Left forelimb (tissue), 1 donor: Measurements from ENCODE around the gene IL17F.
"Not testable (repeated sequence)": the region's sequence is repeated elsewhere in the genome, so short reads cannot be mapped to it uniquely, and the experiment has no call there.

ENCODE experiments used
- DNase-seq: peaks from one replicate; pipeline ENCODE4 v3.0.0-alpha.2; 2018; ENCODE audit warnings: low spot score

The IL17F gene

DNA sequence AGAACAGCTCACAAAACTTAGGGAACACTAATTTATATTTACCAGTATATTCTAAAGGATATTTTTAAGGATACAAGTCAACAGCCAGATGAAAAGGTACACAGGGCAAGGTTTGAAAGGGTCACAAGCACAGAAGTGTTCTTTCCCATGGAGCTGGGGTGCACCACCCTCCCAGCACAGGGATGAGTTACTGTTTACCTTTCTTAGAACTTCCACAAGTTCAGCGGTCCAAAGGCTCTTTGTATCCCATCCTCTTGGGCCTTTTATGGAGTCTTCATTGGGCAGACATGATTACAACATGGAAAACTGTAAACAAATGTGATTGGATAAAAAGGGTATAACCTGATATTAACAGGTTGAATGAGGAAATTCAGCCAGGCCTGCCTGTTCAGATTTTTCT lies 1.1 kb upstream of the IL17F start:
- no peak for DNase-seq

DNA sequence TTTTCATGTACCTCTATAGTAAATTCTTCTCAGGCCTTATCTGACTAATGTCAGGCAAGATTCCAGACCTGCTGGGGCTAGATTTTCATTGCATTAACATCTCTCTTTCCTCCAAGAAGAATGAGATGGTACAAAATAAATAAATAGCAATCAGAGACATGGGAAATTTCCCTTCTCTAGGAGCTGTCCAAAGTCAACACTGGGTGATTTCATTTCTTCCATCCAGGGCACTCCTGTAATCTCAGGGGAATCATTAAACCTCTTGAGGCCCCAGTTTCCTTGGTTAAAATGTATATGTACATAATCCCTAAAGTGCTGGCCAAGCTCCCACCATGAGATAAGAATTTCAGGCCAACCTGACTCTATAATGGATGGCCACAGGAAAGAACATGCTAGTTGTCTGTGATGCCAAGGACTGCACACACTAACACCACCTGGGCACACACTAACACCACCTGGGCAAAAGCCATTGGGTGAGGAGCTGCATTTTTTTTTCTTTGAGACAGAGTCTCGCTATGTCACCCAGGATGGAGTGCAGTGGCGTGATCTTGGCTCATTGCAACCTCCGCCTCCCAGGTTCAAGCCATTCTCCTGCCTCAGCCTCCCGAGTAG lies 912 bp downstream of the IL17F start:
- no peak for DNase-seq

DNA sequence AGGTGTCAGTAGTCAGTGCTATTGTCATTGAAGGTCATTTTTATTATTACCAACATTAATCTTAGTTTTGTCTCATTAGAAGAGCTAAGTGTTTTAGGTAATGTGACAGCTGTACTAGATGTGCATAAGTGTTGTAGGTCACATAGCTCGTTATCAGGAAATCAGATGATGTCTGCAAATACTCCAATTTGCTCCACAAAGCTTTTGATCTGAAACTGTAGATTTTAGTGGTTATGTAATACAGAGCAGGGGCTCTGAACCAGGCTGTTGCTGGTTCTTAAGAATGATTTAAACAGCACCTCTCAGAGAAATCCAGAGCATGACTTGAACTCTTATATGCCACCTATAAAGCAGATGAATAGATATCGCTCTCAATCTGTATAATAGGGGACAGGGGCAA lies 2.5 kb downstream of the IL17F start:
- no peak for DNase-seq

DNA sequence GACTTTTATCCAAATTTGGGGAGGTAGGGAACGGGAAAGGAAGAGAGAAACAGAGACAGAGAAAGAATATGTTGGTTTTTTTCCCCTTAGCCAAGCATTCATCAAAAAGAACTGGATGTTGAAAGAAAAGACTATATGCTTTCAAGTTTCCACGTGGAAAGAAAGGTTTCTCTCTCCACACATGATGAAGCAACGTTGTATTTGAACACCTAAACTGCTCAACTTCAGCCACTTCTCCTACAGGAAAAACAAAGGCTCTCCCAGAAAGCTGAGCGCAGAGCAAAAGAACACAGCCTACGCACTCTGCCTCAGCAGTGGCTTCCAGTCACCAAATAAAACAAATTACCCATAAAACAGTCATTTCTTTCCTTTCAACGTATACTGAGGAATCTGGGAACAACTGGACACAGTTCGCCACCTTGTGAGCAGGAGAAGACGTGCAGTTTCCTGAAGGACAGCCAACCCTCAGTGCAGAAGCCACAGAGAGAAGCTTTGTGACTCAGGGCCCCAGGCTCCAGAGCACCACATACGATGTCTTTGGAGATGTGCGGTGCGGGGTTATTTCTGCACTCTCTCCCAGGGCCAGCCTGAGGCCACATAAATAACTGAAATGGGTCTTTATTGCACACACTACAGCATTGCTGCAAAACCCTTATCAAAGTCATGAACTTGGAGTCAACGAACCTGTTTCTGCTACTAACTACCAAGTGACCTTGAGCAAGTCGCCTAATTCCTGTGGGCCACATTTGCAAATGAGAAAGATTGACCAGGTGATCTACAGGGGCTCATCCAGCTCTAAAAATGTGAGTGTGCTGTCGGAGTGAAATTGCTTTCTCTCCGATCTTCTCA lies 10.1 kb downstream of the IL17F start:
- no peak for DNase-seq

DNA sequence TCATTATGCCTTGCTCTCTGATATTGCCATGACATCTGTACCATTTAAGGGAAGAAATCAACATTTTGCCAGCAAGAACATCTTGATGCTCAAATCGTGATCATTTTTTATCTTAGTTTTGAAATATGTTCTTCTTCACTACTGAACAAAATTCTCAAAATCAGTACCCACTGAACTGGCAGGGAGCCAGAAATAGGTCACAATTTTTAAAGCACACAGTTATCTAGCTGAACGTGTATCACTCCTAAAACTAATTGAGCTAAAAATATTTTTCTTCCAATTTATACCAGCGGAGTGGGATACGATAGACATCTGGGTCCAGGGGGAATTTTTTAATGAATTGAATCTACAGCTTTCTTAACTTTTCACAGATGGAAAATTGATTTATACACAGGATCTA lies 11.3 kb downstream of the IL17F start:
- no peak for DNase-seq

DNA sequence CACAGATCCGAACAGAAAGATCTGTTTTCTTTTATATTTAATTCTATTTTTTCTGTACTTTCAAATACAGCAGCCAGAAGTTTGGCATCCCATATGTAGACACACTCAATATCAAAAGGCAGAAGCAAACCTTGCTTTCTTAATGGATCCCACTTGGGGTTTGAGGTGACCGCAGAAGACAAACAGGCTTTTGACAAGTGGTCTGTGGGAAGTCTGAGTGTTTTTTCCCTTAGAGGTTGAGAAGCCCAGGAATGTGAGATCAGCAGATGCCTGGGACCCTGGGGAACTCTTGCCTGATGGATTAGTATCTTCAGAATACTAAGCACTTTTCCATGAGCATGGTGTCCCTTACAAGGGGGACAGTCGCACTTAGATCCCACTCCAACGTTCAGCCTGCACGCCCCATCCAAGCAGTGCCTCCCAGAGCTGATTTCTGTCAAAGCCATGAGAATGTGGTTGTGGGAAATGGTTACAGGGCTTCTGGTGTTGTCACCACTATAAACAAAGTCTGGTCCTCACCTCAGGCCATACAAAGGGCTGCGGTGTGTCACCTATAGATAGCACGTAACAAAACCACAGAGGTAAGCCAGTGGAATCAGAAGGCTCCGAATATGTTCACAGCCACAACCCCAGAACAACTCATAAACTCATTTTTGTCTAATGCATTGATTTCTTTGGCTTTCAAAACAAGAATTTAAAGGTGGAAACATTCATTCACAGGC lies 12.7 kb downstream of the IL17F start:
- DNase-seq, result no peak

DNA sequence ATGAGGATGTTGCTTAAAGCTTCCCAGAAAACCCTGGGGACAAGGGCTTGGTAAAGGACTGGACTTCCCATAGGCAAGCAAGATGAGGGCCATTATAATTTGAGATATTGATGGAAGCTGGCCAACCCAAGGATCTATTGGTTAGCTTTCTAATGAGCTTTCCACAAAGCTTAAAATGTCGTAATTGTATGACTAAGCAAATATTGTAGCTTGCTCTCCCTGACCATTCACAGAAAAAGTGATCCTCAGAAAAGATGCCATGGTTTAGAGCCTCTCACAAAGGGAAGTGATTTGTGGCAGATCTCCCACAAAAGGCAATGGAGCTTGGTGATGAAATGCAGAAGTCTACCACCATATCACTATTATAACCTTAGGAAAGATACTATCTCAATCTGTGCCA lies 13.6 kb downstream of the IL17F start:
- DNase-seq, result no peak

DNA sequence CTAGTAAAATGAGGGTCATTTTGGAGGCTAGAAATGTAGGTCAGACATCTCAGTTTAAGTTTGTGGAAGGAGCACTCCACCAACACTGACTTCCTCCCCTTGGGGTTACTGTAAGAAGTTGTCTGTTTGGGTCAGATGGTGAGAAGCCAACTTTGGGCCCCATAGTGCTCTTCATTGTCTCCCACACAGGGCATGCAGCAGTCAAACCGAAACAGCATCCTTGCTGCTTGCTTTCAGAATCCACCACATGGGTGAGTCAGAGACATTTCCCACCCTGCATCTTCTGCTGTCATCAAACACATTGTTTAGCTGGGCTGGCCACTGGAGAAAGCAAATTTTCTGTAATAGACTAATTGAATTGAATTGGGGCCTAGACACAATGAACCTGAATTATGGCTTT lies 16.8 kb downstream of the IL17F start:
- no peak for DNase-seq

DNA sequence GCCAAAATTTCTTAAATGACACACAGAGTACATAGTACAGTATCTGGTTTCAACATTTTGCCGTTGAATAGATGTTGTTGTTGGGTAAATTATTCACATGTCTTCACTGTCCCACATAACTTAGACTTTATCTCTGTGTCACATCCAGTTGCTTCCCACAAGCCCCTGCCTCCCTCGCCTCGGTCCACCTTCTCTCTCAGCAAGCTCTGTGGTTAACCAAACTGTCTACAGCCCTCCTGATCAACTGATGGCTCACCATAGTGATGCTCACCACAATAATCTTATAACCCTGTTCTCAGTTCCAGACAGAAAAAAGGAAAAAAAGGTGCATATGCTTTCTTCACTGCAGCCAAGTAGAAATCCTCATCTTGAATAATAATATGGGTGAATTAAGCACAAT lies 23.0 kb downstream of the IL17F start:
- DNase-seq, result no peak

DNA sequence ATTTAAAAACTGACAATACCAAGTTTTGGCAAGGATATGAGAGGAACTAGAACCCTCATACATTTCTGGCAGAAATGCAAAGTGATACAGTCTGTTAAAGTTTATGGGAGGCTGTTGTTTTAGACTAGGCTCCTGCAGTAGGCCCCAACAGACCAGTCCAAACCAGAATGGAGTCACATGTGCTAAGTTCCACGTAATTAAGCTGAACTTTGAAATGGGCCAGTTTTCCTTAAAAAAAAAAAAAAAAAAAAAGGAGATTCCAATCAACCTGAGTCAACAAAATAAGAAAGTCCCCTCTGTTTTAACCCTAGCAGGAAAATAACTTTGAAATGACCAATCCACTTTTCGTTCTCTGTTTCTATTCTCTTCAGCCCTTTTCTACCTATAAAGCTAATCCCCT lies 26.5 kb downstream of the IL17F start:
- no peak for DNase-seq

DNA sequence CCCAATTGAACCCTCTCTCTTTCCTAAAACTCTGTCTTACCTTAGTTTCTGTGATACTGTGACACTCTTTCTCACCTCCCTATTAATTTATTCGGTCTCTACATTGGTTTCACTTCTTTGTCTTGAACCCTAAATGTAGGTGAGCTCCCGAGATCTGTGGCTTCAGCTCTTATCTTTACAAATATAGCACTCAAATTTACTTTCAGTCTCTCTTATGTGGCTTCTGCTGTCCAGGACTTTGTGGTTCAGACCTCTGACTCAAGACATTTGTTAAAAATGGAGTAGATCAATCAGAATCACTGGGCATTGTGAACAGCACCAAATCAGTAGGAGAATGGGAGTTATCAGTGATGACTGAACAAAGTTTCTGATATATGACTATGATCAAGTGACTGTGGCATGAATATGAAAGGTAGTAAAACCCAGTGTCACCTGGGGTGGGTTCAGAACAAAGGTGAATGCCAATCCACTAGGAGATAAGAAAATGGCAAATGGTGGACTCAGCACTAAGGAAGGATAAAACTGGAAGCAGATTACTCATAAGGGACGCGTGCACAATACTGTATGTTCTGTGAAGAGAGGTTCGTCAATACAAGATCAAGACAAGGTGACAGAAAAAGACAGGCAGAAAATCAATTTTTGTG lies 27.2 kb downstream of the IL17F start:
- DNase-seq, result no peak

DNA sequence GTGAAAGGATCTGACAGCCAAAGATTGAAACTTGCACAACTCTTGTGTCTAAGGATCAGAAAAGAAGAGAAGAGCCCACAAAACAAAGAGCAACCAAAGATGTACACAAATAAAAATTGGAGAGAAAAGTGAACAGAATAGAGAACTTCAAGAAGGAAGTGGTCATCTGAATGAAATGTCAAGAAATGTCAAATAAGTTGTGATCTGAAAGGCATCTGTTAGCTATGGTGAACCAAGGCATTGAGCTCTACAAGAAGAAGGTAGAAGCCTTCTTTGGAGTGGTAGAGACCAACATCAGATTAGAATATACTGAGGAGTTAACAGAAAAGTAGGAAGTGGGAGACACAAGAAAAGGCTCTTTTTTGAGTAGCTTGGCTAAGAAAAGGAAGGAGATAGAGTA lies 28.5 kb downstream of the IL17F start:
- DNase-seq, result no peak

DNA sequence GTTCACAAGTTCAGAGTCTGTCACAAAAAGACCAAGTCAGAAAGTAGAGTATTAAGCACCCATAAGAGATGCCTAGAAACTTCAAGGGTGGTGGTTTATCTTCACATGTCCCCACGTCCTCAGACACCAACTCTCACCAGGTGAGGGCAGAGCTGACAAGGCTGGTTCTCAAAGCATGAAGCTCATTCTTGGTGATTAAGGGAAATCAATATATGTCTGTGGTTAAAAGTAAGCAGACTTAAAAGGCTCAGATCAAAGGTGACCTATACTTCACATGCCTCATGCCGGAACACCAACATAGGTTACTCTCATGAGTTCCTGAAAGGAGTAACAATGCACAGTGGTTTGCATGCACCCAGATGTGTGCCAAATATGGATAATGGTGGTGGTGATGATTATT lies 31.2 kb downstream of the IL17F start:
- no peak for DNase-seq

DNA sequence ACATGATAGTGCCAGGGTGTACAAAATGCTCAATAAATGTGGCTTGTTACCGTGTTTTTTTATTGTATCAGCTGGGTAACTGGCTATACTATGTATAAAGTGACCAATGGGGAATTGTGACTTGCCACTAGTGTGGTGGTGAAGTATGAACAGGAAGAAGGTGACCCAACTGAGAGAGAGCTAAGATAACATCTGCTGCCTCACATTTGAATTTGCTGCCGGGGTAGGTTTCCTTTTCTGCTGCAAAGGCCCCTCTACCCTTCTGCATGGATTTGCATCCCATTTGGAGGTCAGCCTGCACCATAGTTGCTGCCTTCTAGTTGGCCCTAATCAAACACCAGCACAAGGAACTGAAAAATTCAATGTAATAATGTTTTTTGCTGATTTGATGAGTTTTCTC lies 34.1 kb downstream of the IL17F start:
- DNase-seq, result no peak

DNA sequence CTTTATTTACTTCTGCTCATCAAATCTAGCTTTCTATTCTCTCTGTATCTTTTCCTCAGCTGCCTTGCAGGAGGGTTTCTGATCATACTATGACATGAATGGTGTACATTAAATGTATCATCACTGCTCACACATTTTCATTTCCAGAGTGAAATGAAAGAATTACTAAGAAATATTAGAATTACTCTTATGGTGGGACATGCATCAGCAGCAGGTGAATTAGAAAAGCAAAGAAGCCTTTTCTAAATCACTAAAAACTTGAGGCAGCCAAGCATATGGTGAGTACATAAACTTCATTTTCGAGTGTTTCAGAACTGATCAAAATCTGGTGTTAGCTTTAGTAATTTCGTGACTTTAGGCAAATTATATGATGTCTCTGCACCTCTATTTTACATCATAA lies 34.5 kb downstream of the IL17F start:
- no peak for DNase-seq

DNA sequence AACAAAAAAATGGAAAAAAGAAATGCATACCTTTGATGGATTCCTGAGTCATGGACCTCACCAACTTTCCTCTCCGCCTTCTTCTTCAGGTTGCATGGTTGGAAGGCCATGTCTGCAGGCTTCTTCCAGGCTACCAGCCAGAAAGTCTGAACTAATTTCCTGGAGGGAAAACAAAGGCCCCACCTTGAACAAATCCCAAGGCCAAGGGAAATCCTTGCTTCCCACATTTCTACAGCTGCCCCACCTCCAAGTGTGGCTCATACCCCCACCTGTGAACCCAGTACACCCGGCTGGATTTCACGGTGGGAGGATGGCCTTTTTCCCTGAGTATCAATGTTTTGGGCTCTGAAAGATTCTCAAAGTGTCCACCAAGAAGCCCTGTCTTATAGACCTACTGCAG lies 35.7 kb downstream of the IL17F start:
- DNase-seq, result no peak

DNA sequence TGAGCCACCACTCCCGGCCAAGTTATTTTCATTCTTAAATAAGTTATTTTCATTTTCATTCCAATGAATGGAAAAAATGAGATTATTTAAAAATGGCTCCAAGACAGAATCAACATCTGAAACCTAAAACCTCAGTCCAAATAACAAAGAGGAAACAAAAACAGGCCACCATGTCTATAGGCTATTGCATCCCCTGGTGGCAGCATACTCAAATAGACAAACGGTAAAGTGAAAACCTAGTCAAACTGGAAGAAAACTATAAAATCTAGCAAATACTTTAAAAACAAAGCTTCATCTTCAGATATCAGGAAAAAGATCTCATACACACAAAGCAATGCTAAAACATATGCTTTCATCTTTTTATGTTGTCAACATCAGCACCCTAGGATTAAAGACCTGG lies 37.2 kb downstream of the IL17F start:
- no peak for DNase-seq

DNA sequence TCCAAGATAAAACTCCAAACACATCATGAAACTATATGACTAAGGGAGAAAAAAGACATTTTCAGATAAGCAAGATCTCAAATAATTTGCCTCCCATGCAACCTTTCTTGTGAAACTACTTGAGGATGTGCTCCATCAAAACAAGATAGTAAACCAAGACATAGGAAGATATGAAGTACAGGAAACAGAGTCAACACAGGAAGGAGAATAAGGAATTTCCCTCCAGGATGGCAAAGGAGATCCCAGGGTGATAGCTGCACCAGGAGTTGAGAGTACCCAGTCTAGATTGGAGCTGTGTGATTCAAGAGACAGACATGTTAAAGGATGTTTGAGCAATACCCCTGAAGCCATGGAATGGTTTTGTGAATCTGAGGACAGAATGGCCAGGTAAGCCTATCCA lies 42.8 kb downstream of the IL17F start:
- DNase-seq, result no peak

DNA sequence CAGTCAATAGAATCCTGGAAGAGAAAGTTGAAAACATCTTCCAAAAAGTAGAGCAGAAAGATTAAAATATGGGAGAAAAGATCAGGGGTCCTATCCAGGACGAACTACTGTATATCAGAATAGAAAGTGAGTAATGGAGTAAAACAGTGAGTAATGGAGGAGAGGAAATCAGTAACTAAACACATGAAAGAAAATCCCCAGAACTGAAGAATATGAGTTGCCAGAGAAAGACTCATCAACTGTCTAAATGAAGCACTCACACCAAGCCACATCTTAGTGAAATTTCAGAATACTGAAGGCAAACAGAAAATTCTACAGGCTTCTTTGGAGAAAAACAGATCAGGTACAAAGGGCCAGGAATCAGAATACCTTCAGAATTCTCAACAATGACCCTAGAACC lies 43.3 kb downstream of the IL17F start:
- no peak for DNase-seq

DNA sequence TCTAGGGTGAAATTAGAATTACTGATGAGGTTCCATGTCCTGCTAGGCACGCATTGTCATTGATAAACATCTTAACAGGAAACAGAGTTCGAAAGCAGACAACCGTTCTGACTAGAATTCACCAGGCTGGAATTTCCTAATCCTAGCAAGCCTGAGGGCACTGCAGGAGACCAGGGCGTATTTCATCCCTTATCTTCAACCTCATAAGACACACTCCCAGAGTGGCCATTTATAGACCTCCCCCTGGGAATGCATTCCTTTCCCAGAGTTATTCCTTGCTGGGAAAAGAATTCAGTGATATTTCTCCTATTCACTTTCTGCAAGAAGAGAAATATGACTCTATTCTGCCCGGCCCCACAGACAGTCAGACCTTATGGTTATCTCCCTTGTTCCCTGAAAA lies 44.2 kb downstream of the IL17F start:
- not testable (repeated sequence) for DNase-seq

DNA sequence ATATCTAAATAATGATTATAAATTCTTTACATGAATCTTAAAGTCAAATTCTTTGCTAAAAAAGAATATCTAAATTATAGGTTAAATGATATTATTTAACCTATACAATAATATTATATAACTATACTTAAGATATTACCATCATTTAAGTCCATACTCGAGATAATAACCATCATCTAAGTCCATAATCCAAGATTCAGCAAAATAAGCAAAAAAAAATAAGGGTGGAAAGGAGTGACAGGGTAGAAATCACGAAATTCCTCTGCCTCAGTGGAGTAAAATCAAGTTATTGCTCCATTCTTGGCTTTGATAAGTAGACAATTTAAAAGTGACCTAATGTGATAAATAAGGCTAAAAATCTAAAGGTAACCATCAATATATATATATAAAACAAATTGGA lies 48.4 kb downstream of the IL17F start:
- no peak for DNase-seq

DNA sequence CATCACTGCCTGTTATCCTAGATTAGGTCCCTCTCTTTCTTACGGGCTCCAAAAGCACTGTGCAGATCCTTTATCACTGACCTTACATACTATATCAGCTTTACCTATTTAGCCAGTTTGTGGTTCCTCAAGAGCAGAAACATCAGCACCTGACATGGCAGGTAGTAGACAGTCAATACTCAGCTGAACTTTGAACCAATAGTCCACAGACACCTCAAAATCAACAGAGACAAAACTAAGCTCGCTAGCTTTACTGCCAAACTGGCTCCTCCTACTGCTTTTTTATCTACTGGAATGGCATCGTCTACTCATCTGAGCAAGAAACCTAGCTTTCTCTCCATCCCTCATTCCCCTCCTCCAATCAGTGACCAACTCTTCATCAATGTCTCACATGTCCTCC lies 52.5 kb downstream of the IL17F start:
- no peak for DNase-seq

DNA sequence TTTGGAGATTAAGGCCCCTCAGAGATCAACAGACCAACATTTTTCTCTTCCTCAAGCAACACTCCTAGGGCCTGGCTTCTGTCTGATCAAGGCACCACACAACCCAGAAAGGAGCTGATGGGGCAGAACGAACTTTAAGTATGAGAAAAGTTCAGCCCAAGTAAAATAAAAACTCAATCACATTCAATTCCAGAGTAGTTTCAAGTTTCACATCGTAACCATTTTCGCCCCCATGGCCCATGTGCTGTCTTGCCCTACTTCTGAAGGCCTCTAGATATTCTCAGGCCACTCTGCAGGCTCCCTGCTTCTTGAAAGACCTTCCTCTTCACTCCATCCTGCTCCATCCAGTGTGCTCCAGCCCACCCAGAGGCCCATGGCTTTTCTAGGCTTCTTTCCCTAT lies 53.9 kb downstream of the IL17F start:
- no peak for DNase-seq
